ENCODE data around the gene ZNF511. TPM values are rescaled to one million over a fixed set of nuclear protein-coding genes. Genes with fewer than 3 reads are reported as not detected.
A peak's percentile ranks its signal among the peaks of the same experiment; 100 is the strongest.
"Not testable (repeated sequence)": the region's sequence is repeated elsewhere in the genome, so short reads cannot be mapped to it uniquely, and the experiment has no call there.

Gene ZNF511
- total RNA-seq, 2 experiments from 2014 or later = 48.7 to 51.5 TPM

- H3K4me3 Mint-ChIP-seq, H3K27ac Mint-ChIP-seq, H3K36me3 Mint-ChIP-seq, POLR2A ChIA-PET, H3K9me3 Mint-ChIP-seq, DNase-seq: not testable (repeated sequence)
- Mint-ChIP-seq H3K27me3 (peaks cover 13% of the 10 kb centered on the region), H3K4me1 (ENCODE audit: low read depth) (peaks cover 11% of the 10 kb centered on the region)
- CTCF ChIA-PET = interaction anchor here (1.6 kb wide), 1 partner anchor 8 kb away, joined by 7 read pairs; no protein-coding TSS in a partner anchor
- intact Hi-C loops (cut with micrococcal nuclease) = loop anchor here (10.0 kb wide), 1 partner anchor 173 kb away; no protein-coding TSS in a partner anchor
These were observed 13.5 kb downstream of the ZNF511 start for GRCh38 chr10:133322064-133322709.

GRCh38 chr10:133324198-133324792, 15.6 kb downstream of the ZNF511 start:
- intact Hi-C loops (cut with micrococcal nuclease) = loop anchor here (10.0 kb wide), 1 partner anchor 171 kb away; no protein-coding TSS in a partner anchor
- CTCF ChIA-PET = interaction anchor here (0.7 to 0.9 kb wide), 2 partner anchors 16 to 37 kb away, joined by 3 to 5 read pairs; no protein-coding TSS in a partner anchor
- Mint-ChIP-seq H3K4me1 (ENCODE audit: low read depth) (peaks cover 4% of the 10 kb centered on the region), H3K36me3 (no peaks in the 10 kb centered on the region), H3K27ac (no peak overlapping the region), H3K27me3 (peaks cover 20% of the 10 kb centered on the region), H3K4me3 (no peak overlapping the region), H3K9me3 (no peaks in the 10 kb centered on the region)
- DNase-seq = peak; percentile 83
- POLR2A ChIA-PET = no interaction called here

- peak overlapping the region; percentile 26 for H3K4me3 Mint-ChIP-seq
- no peak for DNase-seq
- H3K36me3 Mint-ChIP-seq = no peaks in the 10 kb centered on the region
- peaks cover 3% of the 10 kb centered on the region for H3K4me1 Mint-ChIP-seq (ENCODE audit: low read depth)
- H3K27ac Mint-ChIP-seq = no peak overlapping the region
- peaks cover 24% of the 10 kb centered on the region for H3K27me3 Mint-ChIP-seq
- POLR2A ChIA-PET = no interaction called here
- H3K9me3 Mint-ChIP-seq = no peaks in the 10 kb centered on the region
- intact Hi-C loops (cut with micrococcal nuclease) = loop anchor here (5.0 to 10.0 kb wide), 2 partner anchors 170 to 197 kb away; no protein-coding TSS in a partner anchor
- CTCF ChIA-PET = interaction anchor here (0.7 to 0.9 kb wide), 2 partner anchors 17 to 38 kb away, joined by 3 to 5 read pairs; no protein-coding TSS in a partner anchor
These were observed 16.1 kb downstream of the ZNF511 start for GRCh38 chr10:133324857-133325260.

GRCh38 chr10:133325440-133326222, 16.9 kb downstream of the ZNF511 start:
- no peak overlapping the region for H3K27ac Mint-ChIP-seq
- no peaks in the 10 kb centered on the region for H3K36me3 Mint-ChIP-seq
- peaks cover 24% of the 10 kb centered on the region for H3K27me3 Mint-ChIP-seq
- intact Hi-C loops (cut with micrococcal nuclease) = loop anchor here (5.0 to 10.0 kb wide), 2 partner anchors 169 to 197 kb away; no protein-coding TSS in a partner anchor
- H3K4me3 Mint-ChIP-seq = peak overlapping the region; percentile 63
- ChIA-PET POLR2A (no interaction called here), CTCF (interaction anchor here (0.6 kb wide), 1 partner anchor 176 kb away, joined by 4 read pairs; no protein-coding TSS in a partner anchor)
- H3K4me1 Mint-ChIP-seq (ENCODE audit: low read depth) = peaks cover 5% of the 10 kb centered on the region
- H3K9me3 Mint-ChIP-seq = no peaks in the 10 kb centered on the region
- DNase-seq = no peak

- no peak for DNase-seq
- H3K27me3 Mint-ChIP-seq = peaks cover 27% of the 10 kb centered on the region
- ChIA-PET POLR2A (no interaction called here), CTCF (interaction anchor here (0.6 kb wide), 1 partner anchor 176 kb away, joined by 4 read pairs; no protein-coding TSS in a partner anchor)
- peaks cover 5% of the 10 kb centered on the region for H3K4me1 Mint-ChIP-seq (ENCODE audit: low read depth)
- H3K9me3 Mint-ChIP-seq = no peaks in the 10 kb centered on the region
- H3K4me3 Mint-ChIP-seq = no peak overlapping the region
- no peaks in the 10 kb centered on the region for H3K36me3 Mint-ChIP-seq
- intact Hi-C loops (cut with micrococcal nuclease) = loop anchor here (5.0 to 10.0 kb wide), 2 partner anchors 169 to 196 kb away; no protein-coding TSS in a partner anchor
- no peak overlapping the region for H3K27ac Mint-ChIP-seq
These were observed 17.5 kb downstream of the ZNF511 start for GRCh38 chr10:133326223-133326551.

- CTCF ChIA-PET = interaction anchor here (1.1 to 3.8 kb wide), 2 partner anchors 12 to 112 kb away, joined by 5 to 30 read pairs; no protein-coding TSS in a partner anchor
- Mint-ChIP-seq H3K36me3 (no peaks in the 10 kb centered on the region), H3K27me3 (peaks cover 27% of the 10 kb centered on the region), H3K4me1 (ENCODE audit: low read depth) (peaks cover 5% of the 10 kb centered on the region), H3K9me3 (no peaks in the 10 kb centered on the region), H3K27ac (no peak overlapping the region), H3K4me3 (no peak overlapping the region)
- no peak for DNase-seq
- POLR2A ChIA-PET = no interaction called here
- intact Hi-C loops (cut with micrococcal nuclease) = loop anchor here (5.0 to 10.0 kb wide), 2 partner anchors 168 to 195 kb away; no protein-coding TSS in a partner anchor
These were observed 18.3 kb downstream of the ZNF511 start for GRCh38 chr10:133326745-133327650.

GRCh38 chr10:133327651-133328357, 19.1 kb downstream of the ZNF511 start:
- Mint-ChIP-seq H3K36me3 (no peaks in the 10 kb centered on the region), H3K4me1 (ENCODE audit: low read depth) (peaks cover 5% of the 10 kb centered on the region), H3K4me3 (no peak overlapping the region), H3K9me3 (no peaks in the 10 kb centered on the region), H3K27ac (no peak overlapping the region), H3K27me3 (peaks cover 27% of the 10 kb centered on the region)
- no peak for DNase-seq
- intact Hi-C loops (cut with micrococcal nuclease) = loop anchor here (2.0 to 10.0 kb wide), 3 partner anchors 61 to 194 kb away; no protein-coding TSS in a partner anchor
- ChIA-PET POLR2A (no interaction called here), CTCF (interaction anchor here (1.1 to 3.8 kb wide), 4 partner anchors 9 to 111 kb away, joined by 5 to 30 read pairs (median 10); no protein-coding TSS in a partner anchor)

GRCh38 chr10:133328358-133329343, 19.9 kb downstream of the ZNF511 start:
- no peaks in the 10 kb centered on the region for H3K36me3 Mint-ChIP-seq
- CTCF ChIA-PET = interaction anchor here (0.9 to 3.8 kb wide), 36 partner anchors 8 to 423 kb away, joined by 3 to 30 read pairs (median 5); partner anchors contain the start of genes FUOM, MTG1 and PRAP1
- POLR2A ChIA-PET = interaction anchor here (0.7 kb wide), 1 partner anchor 84 kb away, joined by 3 read pairs; no protein-coding TSS in a partner anchor
- peaks cover 27% of the 10 kb centered on the region for H3K27me3 Mint-ChIP-seq
- H3K4me1 Mint-ChIP-seq (ENCODE audit: low read depth) = peaks cover 5% of the 10 kb centered on the region
- H3K9me3 Mint-ChIP-seq = no peaks in the 10 kb centered on the region
- no peak for DNase-seq
- intact Hi-C loops (cut with micrococcal nuclease) = loop anchor here (2.0 to 10.0 kb wide), 3 partner anchors 60 to 194 kb away; no protein-coding TSS in a partner anchor
- H3K4me3 Mint-ChIP-seq = no peak overlapping the region
- H3K27ac Mint-ChIP-seq = no peak overlapping the region

- Mint-ChIP-seq H3K9me3 (no peaks in the 10 kb centered on the region), H3K27me3 (peaks cover 30% of the 10 kb centered on the region), H3K4me1 (ENCODE audit: low read depth) (peaks cover 7% of the 10 kb centered on the region), H3K4me3 (peak overlapping the region; percentile 35), H3K36me3 (no peaks in the 10 kb centered on the region), H3K27ac (no peak overlapping the region)
- ChIA-PET CTCF (interaction anchor here (0.7 to 3.8 kb wide), 45 partner anchors 9 to 424 kb away, joined by 3 to 30 read pairs (median 4); partner anchors contain the start of genes ECHS1, FUOM, MTG1 and PRAP1), POLR2A (interaction anchor here (0.7 to 1.0 kb wide), 2 partner anchors 83 to 90 kb away, joined by 3 read pairs; no protein-coding TSS in a partner anchor)
- intact Hi-C loops (cut with micrococcal nuclease) = loop anchor here (2.0 to 10.0 kb wide), 3 partner anchors 59 to 193 kb away; no protein-coding TSS in a partner anchor
- DNase-seq = peak; percentile 90
These were observed 20.9 kb downstream of the ZNF511 start for GRCh38 chr10:133329491-133330202.
